Stimulated activated CD8-positive, alpha-beta memory T cell treated with anti-CD3 and anti-CD28 coated beads, Interleukin-7, amount 100 ng/mL, for 4 hours (primary cell): ENCODE results near the gene HDGF.

Experiments
- DNase-seq, 2 donors: peaks; one replicate each; pipeline ENCODE4 v3.0.0-alpha.2; 2020; ENCODE audit warnings: low read depth in 2 of 2

Gene HDGF

GRCh38 chr1:156751451-156751756 is at the start of gene HDGF:
Gene HDGF, minus strand, starts transcription at chr1:156751675. Its CDS starts 246 bp downstream, at chr1:156751429.
- DNase-seq, result no peak

- DNase-seq, result peak in 1 of 2 donors; percentile 45
These were observed 45.9 kb upstream of the HDGF start for GRCh38 chr1:156797212-156797871.

- DNase-seq, result no peak
These were observed 45.0 kb upstream of the HDGF start for GRCh38 chr1:156796340-156797097.

GRCh38 chr1:156795787-156796186 is 44.3 kb upstream of the HDGF start:
- no peak for DNase-seq

- no peak for DNase-seq
These were observed 43.9 kb upstream of the HDGF start for GRCh38 chr1:156795374-156795733.

GRCh38 chr1:156794506-156795373 is 43.3 kb upstream of the HDGF start:
- no peak for DNase-seq

- no peak for DNase-seq
These were observed 38.3 kb upstream of the HDGF start for GRCh38 chr1:156789621-156790318.

GRCh38 chr1:156788136-156788535 is 36.7 kb upstream of the HDGF start:
- DNase-seq, result no peak

- DNase-seq, result no peak
These were observed 35.2 kb upstream of the HDGF start for GRCh38 chr1:156786640-156787039.

GRCh38 chr1:156785458-156785857 is 34.0 kb upstream of the HDGF start:
- no peak for DNase-seq

GRCh38 chr1:156781585-156782186 is 30.2 kb upstream of the HDGF start:
- DNase-seq, result no peak

GRCh38 chr1:156777573-156777972 is 26.1 kb upstream of the HDGF start:
- no peak for DNase-seq

GRCh38 chr1:156776942-156777341 is 25.5 kb upstream of the HDGF start:
- no peak for DNase-seq

- DNase-seq, result no peak
These were observed 24.3 kb upstream of the HDGF start for GRCh38 chr1:156775799-156776198.

- DNase-seq, result no peak
These were observed 22.1 kb upstream of the HDGF start for GRCh38 chr1:156773607-156774006.

GRCh38 chr1:156772728-156773497 is 21.4 kb upstream of the HDGF start:
- DNase-seq, result no peak

- no peak for DNase-seq
These were observed 20.7 kb upstream of the HDGF start for GRCh38 chr1:156772222-156772621.

- DNase-seq, result no peak
These were observed 17.3 kb upstream of the HDGF start for GRCh38 chr1:156768610-156769295.

- DNase-seq, result peak in 1 of 2 donors; percentile 21
These were observed 16.6 kb upstream of the HDGF start for GRCh38 chr1:156767879-156768604.
